HepG2 (cell line): ENCODE results near the gene CALN1. TPM values are rescaled to one million over a fixed set of nuclear protein-coding genes. Genes with fewer than 3 reads are reported as not detected.

Source experiments
- ATAC-seq: fragments of 200-7000 bp; cut with Tn5 transposase; 3 replicates; pipeline ENCODE4 v1.9.1; 2020; ENCODE audit warnings: mild to moderate bottlenecking, moderate library complexity
- BruUV-seq: library from RNA; stranded (reverse); fragments of 400-500 nt; replicated peaks from 2 replicates; lab custom pipeline; 2021; lab: Mats Ljungman, UMichigan
- CTCF ChIA-PET: fragments of 300-600 bp; formaldehyde crosslinking; extraction: SDS; loops from one replicate; lab custom pipeline; 2021; ENCODE audit warnings: low total read pairs, inconsistent platforms, low intra/inter-chr PET ratio; lab: Yijun Ruan, JAX
- POLR2A ChIA-PET: fragments of 350-600 bp; sonication (Branson Sonifier 250); formaldehyde crosslinking; loops from one replicate; lab custom pipeline; 2020; ENCODE audit warnings: antibody characterized with exemption, inconsistent platforms; lab: Yijun Ruan, JAX
- DNase-seq: peaks from one replicate; pipeline ENCODE4 v3.0.0-alpha.2; 2015; ENCODE audit warnings: low spot score
- FAIRE-seq: peaks from 3 replicates; lab custom pipeline; 2011; peaks lifted over from hg19 to GRCh38; lab: Jason Lieb, UNC
- H2AFZ ChIP-seq: one replicate; pipeline ENCODE4 v1.6.1; 2011; ENCODE audit warnings: low read length, inconsistent platforms
- H3K27ac ChIP-seq: fragments of 300-600 bp; 3 replicates; pipeline ENCODE4 v1.8.0; 2011; ENCODE audit warnings: mixed run types, mild to moderate bottlenecking, mixed read lengths, low read length, inconsistent platforms; ENCODE audit not compliant: insufficient read depth; ENCODE audit errors: extremely low read length
- H3K27me3 ChIP-seq, 2 experiments: fragments of 200-600 bp in 1 of 2; 2 replicates in 1 of 2; 3 replicates in 1 of 2; pipeline versions ENCODE4 v1.6.0 to v1.8.0; 2011; ENCODE audit warnings: low read length in 2 of 2, mild to moderate bottlenecking in 2 of 2, moderate library complexity in 2 of 2, inconsistent platforms in 1 of 2; ENCODE audit not compliant: insufficient read depth in 2 of 2, control insufficient read depth in 1 of 2
- H3K36me3 ChIP-seq, 2 experiments: fragments of 200-600 bp in 1 of 2; replicated peaks in 1 of 2; 2 replicates in 1 of 2; 3 replicates in 1 of 2; pipeline versions ENCODE4 v1.5.1 to v1.8.0; 2011; ENCODE audit warnings: low read length in 2 of 2, inconsistent platforms in 1 of 2; ENCODE audit not compliant: insufficient read depth in 2 of 2, control insufficient read depth in 1 of 2
- H3K4me1 ChIP-seq: 2 replicates; pipeline ENCODE4 v1.5.1; 2012; ENCODE audit warnings: low read length, inconsistent platforms; ENCODE audit not compliant: insufficient read depth
- H3K4me2 ChIP-seq: 2 replicates; pipeline ENCODE4 v1.6.0; 2011; ENCODE audit warnings: low read depth, low read length, inconsistent platforms
- H3K4me3 ChIP-seq, 3 experiments: fragments of 200-600 bp in 1 of 3; sonication (generic), shearing (Covaris generic) in 1 of 3; replicated peaks in 1 of 3; 2 replicates each; pipeline ENCODE4 v1.5.1; 2011 to 2016; ENCODE audit warnings: low read length in 3 of 3, inconsistent platforms in 2 of 3, low read depth in 2 of 3, mild to moderate bottlenecking in 2 of 3, control low read depth in 1 of 3, mixed read lengths in 1 of 3; ENCODE audit not compliant: insufficient read depth in 1 of 3
- H3K79me2 ChIP-seq: one replicate; pipeline ENCODE4 v1.6.1; 2011; ENCODE audit warnings: low read length, inconsistent platforms; ENCODE audit not compliant: insufficient read depth
- H3K9ac ChIP-seq: 2 replicates; pipeline ENCODE4 v1.6.0; 2011; ENCODE audit warnings: mild to moderate bottlenecking, low read depth, low read length, inconsistent platforms; ENCODE audit not compliant: insufficient read depth
- H3K9me3 ChIP-seq: 2 replicates; pipeline ENCODE4 v1.5.1; 2012; ENCODE audit warnings: mild to moderate bottlenecking, low read length
- H4K20me1 ChIP-seq: 2 replicates; pipeline ENCODE4 v1.6.0; 2011; ENCODE audit warnings: inconsistent platforms, mild to moderate bottlenecking, low read length, moderate library complexity; ENCODE audit not compliant: insufficient read depth
- PAXIP1 ChIP-seq: sonication (generic); formaldehyde crosslinking; conservative IDR thresholded peaks from 2 replicates; pipeline ENCODE4 v1.4.0; 2020; ENCODE audit warnings: mild to moderate bottlenecking, missing genetic modification reagents, moderate library complexity
- SCMH1 ChIP-seq: sonication (generic); formaldehyde crosslinking; IDR thresholded peaks from 2 replicates; pipeline ENCODE4 v1.9.0; 2021; ENCODE audit warnings: missing genetic modification reagents, mild to moderate bottlenecking, borderline replicate concordance
- WGBS: methylation state at CpG from one replicate; pipeline ENCODE4 v1.1.6; 2017; ENCODE audit warnings: low lambda C conversion rate; 5-methylcytosine and 5-hydroxymethylcytosine counted together
- in situ Hi-C: cut with HindIII; loops from 2 replicates; pipeline ENCODE4 v1.10.0; 2017; ENCODE audit warnings: low pct_unique_long_range_greater_than_20kb; ENCODE audit not compliant: extremely low pct_ligation_motif_present
- intact Hi-C: fragments of 100-400 bp; cut with micrococcal nuclease; formaldehyde crosslinking; loops from one replicate; pipeline ENCODE4 v1.10.0; 2022; ENCODE audit not compliant: unreplicated experiment
- polyA plus RNA-seq, 8 experiments: library from polyadenylated mRNA; depleted of rRNA in 3 of 8; stranded (reverse) in 7 of 8; unstranded in 1 of 8; fragments of >200 nt; fragmentation: Illumina TruSeq in 4 of 8; extraction: Trizol in 4 of 8; gene quantifications; 2 replicates each; pipeline versions ENCODE4 v1.2.1 to v1.2.3, GENCODE V29; 2011 to 2016; ENCODE audit warnings: low read depth in 4 of 8, missing spikeins in 1 of 8, mixed read lengths in 1 of 8; ENCODE audit not compliant: insufficient read depth in 1 of 8
- total RNA-seq, 5 experiments: library from RNA; depleted of rRNA; stranded (reverse); fragments of >200 nt; fragmentation: Illumina TruSeq; extraction: Trizol; gene quantifications; 2 replicates each; pipeline ENCODE4 v1.2.3, GENCODE V29; 2016; ENCODE audit warnings: low read depth in 1 of 5
- TF ChIP-seq, protein P1 (sequence below): sonication (generic); formaldehyde crosslinking; IDR thresholded peaks from 2 replicates; pipeline ENCODE4 v1.4.0; 2020; ENCODE audit warnings: missing genetic modification reagents
- TF ChIP-seq, protein P2 (sequence below): fragments of 450-650 bp; IDR thresholded peaks from 2 replicates; pipeline ENCODE4 v1.6.1; 2017

The CALN1 gene
- total and polyA plus RNA-seq, 2 of the 13 experiments (the other 11 are each of a cell fraction or from before 2014, with no cell fraction given) = not detected

- no peak for TF ChIP-seq PAXIP1 (CRISPR knock-in tag)
- TF ChIP-seq SCMH1 (CRISPR knock-in tag) = no peak
- TF ChIP-seq, protein P1, sequence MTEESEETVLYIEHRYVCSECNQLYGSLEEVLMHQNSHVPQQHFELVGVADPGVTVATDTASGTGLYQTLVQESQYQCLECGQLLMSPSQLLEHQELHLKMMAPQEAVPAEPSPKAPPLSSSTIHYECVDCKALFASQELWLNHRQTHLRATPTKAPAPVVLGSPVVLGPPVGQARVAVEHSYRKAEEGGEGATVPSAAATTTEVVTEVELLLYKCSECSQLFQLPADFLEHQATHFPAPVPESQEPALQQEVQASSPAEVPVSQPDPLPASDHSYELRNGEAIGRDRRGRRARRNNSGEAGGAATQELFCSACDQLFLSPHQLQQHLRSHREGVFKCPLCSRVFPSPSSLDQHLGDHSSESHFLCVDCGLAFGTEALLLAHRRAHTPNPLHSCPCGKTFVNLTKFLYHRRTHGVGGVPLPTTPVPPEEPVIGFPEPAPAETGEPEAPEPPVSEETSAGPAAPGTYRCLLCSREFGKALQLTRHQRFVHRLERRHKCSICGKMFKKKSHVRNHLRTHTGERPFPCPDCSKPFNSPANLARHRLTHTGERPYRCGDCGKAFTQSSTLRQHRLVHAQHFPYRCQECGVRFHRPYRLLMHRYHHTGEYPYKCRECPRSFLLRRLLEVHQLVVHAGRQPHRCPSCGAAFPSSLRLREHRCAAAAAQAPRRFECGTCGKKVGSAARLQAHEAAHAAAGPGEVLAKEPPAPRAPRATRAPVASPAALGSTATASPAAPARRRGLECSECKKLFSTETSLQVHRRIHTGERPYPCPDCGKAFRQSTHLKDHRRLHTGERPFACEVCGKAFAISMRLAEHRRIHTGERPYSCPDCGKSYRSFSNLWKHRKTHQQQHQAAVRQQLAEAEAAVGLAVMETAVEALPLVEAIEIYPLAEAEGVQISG (CRISPR knock-in tag) = no peak
- TF ChIP-seq, all 625 proteins: peak for 0
Observed at GRCh38 chr7:72275382-72276070, 136.6 kb downstream of the CALN1 start (continued).

- FAIRE-seq (no peak), DNase-seq (no peak), ATAC-seq (no peak)
- in situ Hi-C loops (no loop called here), intact Hi-C loops (no loop called here)
- no peak overlapping the region for H3K27ac ChIP-seq
- H3K36me3 ChIP-seq = no peaks in the 10 kb centered on the region
- H3K79me2 ChIP-seq = no peaks in the 10 kb centered on the region
- ChIA-PET POLR2A (no interaction called here), CTCF (no interaction called here)
- no peaks in the 10 kb centered on the region for H3K4me1 ChIP-seq
- H3K4me3 ChIP-seq = no peak overlapping the region
- no peaks in the 10 kb centered on the region for H4K20me1 ChIP-seq
- H2AFZ ChIP-seq = no peak overlapping the region
- no peak overlapping the region for H3K9ac ChIP-seq
- H3K9me3 ChIP-seq = peaks cover 7% of the 10 kb centered on the region
- H3K27me3 ChIP-seq = no peaks in the 10 kb centered on the region
- WGBS = 63% methylated on average over 6 of the region's 6 CpGs
- H3K4me2 ChIP-seq = no peak overlapping the region
- TF ChIP-seq, protein P2, sequence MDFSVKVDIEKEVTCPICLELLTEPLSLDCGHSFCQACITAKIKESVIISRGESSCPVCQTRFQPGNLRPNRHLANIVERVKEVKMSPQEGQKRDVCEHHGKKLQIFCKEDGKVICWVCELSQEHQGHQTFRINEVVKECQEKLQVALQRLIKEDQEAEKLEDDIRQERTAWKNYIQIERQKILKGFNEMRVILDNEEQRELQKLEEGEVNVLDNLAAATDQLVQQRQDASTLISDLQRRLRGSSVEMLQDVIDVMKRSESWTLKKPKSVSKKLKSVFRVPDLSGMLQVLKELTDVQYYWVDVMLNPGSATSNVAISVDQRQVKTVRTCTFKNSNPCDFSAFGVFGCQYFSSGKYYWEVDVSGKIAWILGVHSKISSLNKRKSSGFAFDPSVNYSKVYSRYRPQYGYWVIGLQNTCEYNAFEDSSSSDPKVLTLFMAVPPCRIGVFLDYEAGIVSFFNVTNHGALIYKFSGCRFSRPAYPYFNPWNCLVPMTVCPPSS = no peak
- no TSS peak for BruUV-seq
Observed at GRCh38 chr7:72272479-72272878, 139.7 kb downstream of the CALN1 start.
